ENCODE results near the gene TRAF1.
A peak's percentile ranks its signal among the peaks of the same experiment; 100 is the strongest.

TRAF1 gene

DNA sequence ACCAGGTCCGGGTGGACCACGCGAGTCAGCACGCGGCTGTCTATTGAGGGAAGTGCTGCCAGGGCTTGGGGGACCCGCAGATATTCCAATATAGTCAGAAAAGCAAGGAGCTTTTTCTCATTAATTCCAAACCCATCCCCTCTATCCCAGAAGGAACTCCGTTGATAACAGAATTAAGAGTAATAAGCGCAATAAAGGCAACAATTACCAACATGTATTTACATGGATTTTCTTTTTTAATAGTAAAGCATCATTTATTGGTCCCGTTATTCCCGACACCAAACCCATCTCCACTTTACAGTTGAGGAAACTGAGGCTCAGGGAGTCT, 57.3 kb downstream of the TRAF1 start:
- Histone ChIP-seq H2AFZ (ENCODE audit: low read depth, low read length, severe bottlenecking) (peak overlapping the region; percentile 44), H3K27me3 (ENCODE audit: low read length) (no peaks in the 10 kb centered on the region), H3K27ac (ENCODE audit: low read depth, low read length) (peak overlapping the region; percentile 69), H3F3A (ENCODE audit: insufficient read depth) (peaks cover 45% of the 10 kb centered on the region), H3K36me3 (ENCODE audit: low read length) (peaks cover 14% of the 10 kb centered on the region), H3K9me3 (ENCODE audit: insufficient read depth, low read length) (no peaks in the 10 kb centered on the region), H4K20me1 (ENCODE audit: low read depth, low read length) (no peaks in the 10 kb centered on the region), H3K4me3 (ENCODE audit: insufficient read depth, low read length, poor library complexity, severe bottlenecking) (peak overlapping the region; percentile 44), H3K79me2 (ENCODE audit: insufficient read depth, low read length) (no peaks in the 10 kb centered on the region), H3K9me2 (replicated peaks; ENCODE audit: insufficient read depth, low read length) (no peaks in the 10 kb centered on the region), H3K9ac (ENCODE audit: low read length) (peak overlapping the region; percentile 58), H3K4me2 (ENCODE audit: low read depth, low read length, poor library complexity, severe bottlenecking) (peak overlapping the region; percentile 72)
- TF ChIP-seq CTCF (IDR thresholded peaks at IDR 0.05; ENCODE audit: insufficient read depth, low read length, poor library complexity, severe bottlenecking) (no peak), EZH2phosphoT487 (conservative IDR thresholded peaks at IDR 0.05; ENCODE audit: low read length) (no peak)

DNA sequence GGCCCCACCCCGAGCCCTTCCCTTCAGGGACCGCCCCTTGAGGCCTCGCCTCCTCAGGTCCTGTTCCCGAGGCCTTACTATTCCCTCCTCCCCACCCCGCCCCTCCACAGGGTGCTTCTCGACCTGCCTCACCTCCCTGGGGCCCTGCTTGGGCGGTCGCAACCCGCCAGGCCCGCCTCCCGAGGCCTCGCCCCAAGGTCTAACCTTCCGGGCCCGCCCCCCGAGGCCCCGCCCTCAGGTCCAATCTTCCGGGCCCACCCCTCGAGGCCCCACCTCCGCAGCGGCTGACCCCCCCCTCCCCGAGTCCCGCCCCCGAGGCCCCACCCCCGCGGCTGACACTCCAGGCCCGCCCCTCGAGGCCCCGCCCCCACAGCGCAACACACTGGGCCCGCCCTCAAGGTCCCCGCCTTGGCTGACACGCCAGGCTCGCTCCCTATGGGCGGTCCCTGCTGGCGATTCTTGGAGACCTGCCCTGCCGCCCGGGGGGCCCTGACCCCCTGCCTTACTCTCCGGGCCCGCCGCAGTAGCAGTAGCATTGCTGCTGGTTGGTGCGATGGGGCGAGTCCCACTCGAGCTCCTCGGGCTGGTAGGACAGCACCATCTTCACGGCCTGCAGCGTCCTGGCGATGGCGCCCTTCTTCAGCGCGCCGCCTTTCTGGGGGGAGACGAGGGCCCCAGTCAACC, 57.8 kb downstream of the TRAF1 start:
- no peaks in the 10 kb centered on the region for H3K9me3 ChIP-seq (ENCODE audit: insufficient read depth, low read length)
- peak overlapping the region; percentile 44 for H2AFZ ChIP-seq (ENCODE audit: low read depth, low read length, severe bottlenecking)
- H3K27me3 ChIP-seq (ENCODE audit: low read length): no peaks in the 10 kb centered on the region
- peak; percentile 80 for TF ChIP-seq CTCF (IDR thresholded peaks at IDR 0.05; ENCODE audit: insufficient read depth, low read length, poor library complexity, severe bottlenecking)
- TF ChIP-seq EZH2phosphoT487 (conservative IDR thresholded peaks at IDR 0.05; ENCODE audit: low read length): no peak
- H4K20me1 ChIP-seq (ENCODE audit: low read depth, low read length): no peaks in the 10 kb centered on the region
- H3K36me3 ChIP-seq (ENCODE audit: low read length): peaks cover 12% of the 10 kb centered on the region
- H3K4me3 ChIP-seq (ENCODE audit: insufficient read depth, low read length, poor library complexity, severe bottlenecking): peak overlapping the region; percentile 44
- H3K9ac ChIP-seq (ENCODE audit: low read length): peak overlapping the region; percentile 58
- no peaks in the 10 kb centered on the region for H3K9me2 ChIP-seq (replicated peaks; ENCODE audit: insufficient read depth, low read length)
- no peaks in the 10 kb centered on the region for H3K79me2 ChIP-seq (ENCODE audit: insufficient read depth, low read length)
- peak overlapping the region; percentile 72 for H3K4me2 ChIP-seq (ENCODE audit: low read depth, low read length, poor library complexity, severe bottlenecking)
- peaks cover 40% of the 10 kb centered on the region for H3F3A ChIP-seq (ENCODE audit: insufficient read depth)
- H3K27ac ChIP-seq (ENCODE audit: low read depth, low read length): peak overlapping the region; percentile 69

- H3K9me2 ChIP-seq (replicated peaks; ENCODE audit: insufficient read depth, low read length): no peaks in the 10 kb centered on the region
- no peaks in the 10 kb centered on the region for H3K27me3 ChIP-seq (ENCODE audit: low read length)
- H3K27ac ChIP-seq (ENCODE audit: low read depth, low read length): peak overlapping the region; percentile 42; the same call in 1 of the 2 replicates
- H3F3A ChIP-seq (ENCODE audit: insufficient read depth): peaks cover 36% of the 10 kb centered on the region
- no peak overlapping the region for H2AFZ ChIP-seq (ENCODE audit: low read depth, low read length, severe bottlenecking)
- peak overlapping the region; percentile 62 for H3K4me2 ChIP-seq (ENCODE audit: low read depth, low read length, poor library complexity, severe bottlenecking)
- H3K4me3 ChIP-seq (ENCODE audit: insufficient read depth, low read length, poor library complexity, severe bottlenecking): peak overlapping the region; percentile 31
- H3K9ac ChIP-seq (ENCODE audit: low read length): peak overlapping the region; percentile 40; the same call in 1 of the 2 replicates
- TF ChIP-seq EZH2phosphoT487 (conservative IDR thresholded peaks at IDR 0.05; ENCODE audit: low read length) (no peak), CTCF (IDR thresholded peaks at IDR 0.05; ENCODE audit: insufficient read depth, low read length, poor library complexity, severe bottlenecking) (no peak)
- no peaks in the 10 kb centered on the region for H4K20me1 ChIP-seq (ENCODE audit: low read depth, low read length)
- H3K9me3 ChIP-seq (ENCODE audit: insufficient read depth, low read length): no peaks in the 10 kb centered on the region
- H3K79me2 ChIP-seq (ENCODE audit: insufficient read depth, low read length): no peaks in the 10 kb centered on the region
- peaks cover 9% of the 10 kb centered on the region for H3K36me3 ChIP-seq (ENCODE audit: low read length)
Observed at GRCh38 chr9:120868339-120868675, 58.3 kb downstream of the TRAF1 start.

Measured in SU-DHL-6 (cell line).